Liver (tissue), 9 donors: ENCODE results near the gene SEH1L. TPM values are rescaled to one million over a fixed set of nuclear protein-coding genes. Genes with fewer than 3 reads are reported as not detected.

Experiments used
- DNase-seq: peaks from one replicate; pipeline ENCODE4 v3.0.0-alpha.2; 2017; ENCODE audit warnings: low spot score
- H3K27ac ChIP-seq, 2 donors: one replicate each; pipeline ENCODE4 v1.7.0; 2013; ENCODE audit warnings: inconsistent platforms in 2 of 2, low read length in 2 of 2, control low read depth in 1 of 2, low read depth in 1 of 2, mild to moderate bottlenecking in 1 of 2
- H3K27me3 ChIP-seq, 4 donors: one replicate each; pipeline versions ENCODE4 v1.6.1 to v1.7.0; 2013; ENCODE audit warnings: low read length in 3 of 4, inconsistent platforms in 1 of 4, mild to moderate bottlenecking in 1 of 4, moderate library complexity in 1 of 4; ENCODE audit not compliant: control insufficient read depth in 4 of 4, insufficient read depth in 4 of 4
- H3K36me3 ChIP-seq, 4 donors: one replicate each; pipeline versions ENCODE4 v1.6.1 to v1.7.0; 2013; ENCODE audit warnings: low read length in 3 of 4, mild to moderate bottlenecking in 3 of 4, low read depth in 1 of 4, moderate library complexity in 1 of 4; ENCODE audit not compliant: control insufficient read depth in 4 of 4, insufficient read depth in 3 of 4
- H3K4me1 ChIP-seq, 4 donors: one replicate each; pipeline versions ENCODE4 v1.6.1 to v1.7.0; 2013; ENCODE audit warnings: low read length in 3 of 4, mild to moderate bottlenecking in 3 of 4, moderate library complexity in 1 of 4; ENCODE audit not compliant: control insufficient read depth in 4 of 4, insufficient read depth in 4 of 4
- H3K4me3 ChIP-seq, 3 donors: one replicate each; pipeline versions ENCODE4 v1.6.1 to v1.7.0; 2013; ENCODE audit warnings: low read length in 3 of 3, control low read depth in 1 of 3, low read depth in 1 of 3, mild to moderate bottlenecking in 1 of 3
- H3K9ac ChIP-seq, 2 donors: one replicate each; pipeline ENCODE4 v1.7.0; 2013; ENCODE audit warnings: low read length in 2 of 2, mild to moderate bottlenecking in 2 of 2, moderate library complexity in 2 of 2, control low read depth in 1 of 2, low read depth in 1 of 2
- H3K9me3 ChIP-seq, 4 donors: one replicate each; pipeline versions ENCODE4 v1.6.1 to v1.7.0; 2013; ENCODE audit warnings: low read length in 3 of 4; ENCODE audit not compliant: control insufficient read depth in 4 of 4
- ATF3 ChIP-seq: IDR thresholded peaks from 2 replicates; pipeline ENCODE4 v1.6.1; 2016; ENCODE audit warnings: antibody characterized with exemption
- FOXA1 ChIP-seq: IDR thresholded peaks from 2 replicates; pipeline ENCODE4 v1.6.1; 2016; ENCODE audit warnings: antibody characterized with exemption
- GABPA ChIP-seq, 2 donors: IDR thresholded peaks in 1 of 2; conservative IDR thresholded peaks in 1 of 2; 2 replicates each; pipeline ENCODE4 v1.6.1; 2016; ENCODE audit warnings: antibody characterized with exemption in 2 of 2, mild to moderate bottlenecking in 1 of 2, moderate library complexity in 1 of 2
- HNF4A ChIP-seq, 2 donors: conservative IDR thresholded peaks; 2 replicates each; pipeline ENCODE4 v1.6.1; 2016; ENCODE audit warnings: antibody characterized with exemption in 2 of 2, mild to moderate bottlenecking in 2 of 2
- JUND ChIP-seq, 2 donors: IDR thresholded peaks; 2 replicates each; pipeline ENCODE4 v1.6.1; 2016; ENCODE audit warnings: antibody characterized with exemption in 2 of 2
- MAX ChIP-seq: IDR thresholded peaks from 2 replicates; pipeline ENCODE4 v1.6.1; 2016; ENCODE audit warnings: antibody characterized with exemption
- NR2F2 ChIP-seq: IDR thresholded peaks from 2 replicates; pipeline ENCODE4 v1.6.1; 2016; ENCODE audit warnings: antibody characterized with exemption
- RAD21 ChIP-seq, 2 donors: IDR thresholded peaks; 2 replicates each; pipeline ENCODE4 v1.6.1; 2016; ENCODE audit warnings: antibody characterized with exemption in 2 of 2, mild to moderate bottlenecking in 2 of 2
- RXRA ChIP-seq, 2 donors: IDR thresholded peaks; 2 replicates each; pipeline ENCODE4 v1.6.1; 2017 to 2018; ENCODE audit warnings: antibody characterized with exemption in 2 of 2, mild to moderate bottlenecking in 1 of 2
- SP1 ChIP-seq: IDR thresholded peaks from 2 replicates; pipeline ENCODE4 v1.6.1; 2018; ENCODE audit warnings: antibody characterized with exemption, mild to moderate bottlenecking
- YY1 ChIP-seq: IDR thresholded peaks from 2 replicates; pipeline ENCODE4 v1.6.1; 2016; ENCODE audit warnings: antibody characterized with exemption, mild to moderate bottlenecking
- WGBS: extraction: QIAGEN DNeasy Blood & Tissue Kit; methylation state at CpG from one replicate; pipeline ENCODE4 v1.1.7; 2013; 5-methylcytosine and 5-hydroxymethylcytosine counted together
- polyA plus RNA-seq, 2 donors: library from polyadenylated mRNA; stranded (reverse) in 1 of 2; unstranded in 1 of 2; fragments of 200-250 nt in 1 of 2; fragments of >200 nt in 1 of 2; fragmentation: Nextera tagmentation in 1 of 2; extraction: Ambion mirVana in 1 of 2; gene quantifications; one replicate each; pipeline versions ENCODE4 v1.2.1 to v1.2.3, GENCODE V29; 2013 to 2015
- total RNA-seq, 2 donors: library from RNA; depleted of rRNA; stranded (reverse); fragments of >200 nt; gene quantifications; one replicate each; pipeline ENCODE4 v1.2.3, GENCODE V29; 2014
- TF ChIP-seq, protein P1 (sequence below): fragments of 150-350 bp; IDR thresholded peaks from 2 replicates; pipeline ENCODE4 v1.5.1; 2017; ENCODE audit warnings: improper control_type of control experiment, low read depth, low read length; ENCODE audit not compliant: missing input control
- donor health status: healthy.
- donor health status: healthy.
- donor health status: healthy.
- donor health status: healthy.
- donor health status: healthy.

Gene SEH1L
- total and polyA plus RNA-seq, 4 donors = 12.2 to 28.5 (median 16.8) TPM

GRCh38 chr18:13011719-13012118 lies 63.9 kb downstream of the SEH1L start:
- Histone ChIP-seq H3K9me3 (no peaks in the 10 kb centered on the region), H3K9ac (no peak overlapping the region), H3K4me1 (no peaks in the 10 kb centered on the region), H3K27me3 (no peaks in the 10 kb centered on the region), H3K36me3 (peaks cover 2 to 49% (median 35%) of the 10 kb centered on the region in 4 donors), H3K27ac (no peak overlapping the region), H3K4me3 (no peak overlapping the region)
- WGBS = 98% methylated on average over 5 of the region's 5 CpGs
- no peak for DNase-seq
- TF ChIP-seq JUND (IDR thresholded peaks at IDR 0.05) = no peak
- no peak for TF ChIP-seq RXRA (IDR thresholded peaks at IDR 0.05)
- TF ChIP-seq MAX = no peak
- no peak for TF ChIP-seq FOXA1
- TF ChIP-seq YY1 = no peak
- TF ChIP-seq NR2F2 = no peak
- TF ChIP-seq ATF3 = no peak

GRCh38 chr18:13014232-13014631 lies 66.4 kb downstream of the SEH1L start:
- 93% methylated on average over 2 of the region's 2 CpGs for WGBS
- TF ChIP-seq GABPA (IDR thresholded peaks at IDR 0.05 in 1 of 2, conservative IDR thresholded peaks at IDR 0.05 in 1 of 2) = no peak
- TF ChIP-seq YY1 = no peak
- no peak for TF ChIP-seq SP1
- no peak for TF ChIP-seq FOXA1
- H3K27ac ChIP-seq = no peak overlapping the region
- no peak for DNase-seq
- H3K9me3 ChIP-seq = no peaks in the 10 kb centered on the region
- H3K4me1 ChIP-seq = no peaks in the 10 kb centered on the region
- H3K36me3 ChIP-seq = peaks cover 0 to 60% (median 36%) of the 10 kb centered on the region in 4 donors
- no peak overlapping the region for H3K4me3 ChIP-seq
- no peak overlapping the region for H3K9ac ChIP-seq
- H3K27me3 ChIP-seq = no peaks in the 10 kb centered on the region

GRCh38 chr18:13014818-13015217 lies 67.0 kb downstream of the SEH1L start:
- 89% methylated on average over 4 of the region's 4 CpGs for WGBS
- TF ChIP-seq RAD21 (IDR thresholded peaks at IDR 0.05) (no peak), MAX (no peak), HNF4A (conservative IDR thresholded peaks at IDR 0.05) (no peak), ATF3 (no peak)
- TF ChIP-seq, protein P1, sequence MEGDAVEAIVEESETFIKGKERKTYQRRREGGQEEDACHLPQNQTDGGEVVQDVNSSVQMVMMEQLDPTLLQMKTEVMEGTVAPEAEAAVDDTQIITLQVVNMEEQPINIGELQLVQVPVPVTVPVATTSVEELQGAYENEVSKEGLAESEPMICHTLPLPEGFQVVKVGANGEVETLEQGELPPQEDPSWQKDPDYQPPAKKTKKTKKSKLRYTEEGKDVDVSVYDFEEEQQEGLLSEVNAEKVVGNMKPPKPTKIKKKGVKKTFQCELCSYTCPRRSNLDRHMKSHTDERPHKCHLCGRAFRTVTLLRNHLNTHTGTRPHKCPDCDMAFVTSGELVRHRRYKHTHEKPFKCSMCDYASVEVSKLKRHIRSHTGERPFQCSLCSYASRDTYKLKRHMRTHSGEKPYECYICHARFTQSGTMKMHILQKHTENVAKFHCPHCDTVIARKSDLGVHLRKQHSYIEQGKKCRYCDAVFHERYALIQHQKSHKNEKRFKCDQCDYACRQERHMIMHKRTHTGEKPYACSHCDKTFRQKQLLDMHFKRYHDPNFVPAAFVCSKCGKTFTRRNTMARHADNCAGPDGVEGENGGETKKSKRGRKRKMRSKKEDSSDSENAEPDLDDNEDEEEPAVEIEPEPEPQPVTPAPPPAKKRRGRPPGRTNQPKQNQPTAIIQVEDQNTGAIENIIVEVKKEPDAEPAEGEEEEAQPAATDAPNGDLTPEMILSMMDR = no peak
- Histone ChIP-seq H3K27me3 (no peaks in the 10 kb centered on the region), H3K36me3 (peaks cover under 1 to 60% (median 36%) of the 10 kb centered on the region in 4 donors), H3K27ac (no peak overlapping the region), H3K9ac (no peak overlapping the region), H3K4me3 (no peak overlapping the region), H3K9me3 (no peaks in the 10 kb centered on the region), H3K4me1 (no peaks in the 10 kb centered on the region)
- no peak for DNase-seq
